IMR-90 (cell line): ENCODE data around the gene TRIM75. TPM values are rescaled to one million over a fixed set of nuclear protein-coding genes. Genes with fewer than 3 reads are reported as not detected.

ENCODE experiments used
- ATAC-seq: fragments of 200-7000 bp; cut with Tn5 transposase; 2 replicates; pipeline ENCODE4 v1.9.1; 2020; ENCODE audit warnings: low read depth, mild to moderate bottlenecking, moderate library complexity
- BruUV-seq: library from RNA; stranded (reverse); fragments of 400-500 nt; replicated peaks from 2 replicates; lab custom pipeline; 2021; lab: Mats Ljungman, UMichigan
- CTCF ChIA-PET: fragments of 300-600 bp; formaldehyde crosslinking; extraction: SDS; loops from one replicate; lab custom pipeline; 2021; ENCODE audit warnings: antibody characterized with exemption; lab: Yijun Ruan, JAX
- POLR2A ChIA-PET: fragments of 300-600 bp; sonication (Branson Sonifier 250); formaldehyde crosslinking; loops from one replicate; lab custom pipeline; 2022; ENCODE audit warnings: antibody characterized with exemption; ENCODE audit not compliant: unreplicated experiment; lab: Charles Lee
- DNase-seq: peaks from one replicate; pipeline ENCODE4 v3.0.0; 2013
- H2AFZ ChIP-seq: replicated peaks from 2 replicates; pipeline ENCODE3; 2013; ENCODE audit warnings: low read length, mild to moderate bottlenecking; ENCODE audit not compliant: poor library complexity
- H2AK5ac ChIP-seq: 2 replicates; pipeline ENCODE4 v1.6.1; 2013; ENCODE audit warnings: low read depth, low read length, inconsistent platforms
- H2AK9ac ChIP-seq: replicated peaks from 2 replicates; pipeline ENCODE3; 2013; ENCODE audit warnings: mild to moderate bottlenecking, low read depth, low read length, moderate library complexity; ENCODE audit not compliant: poor library complexity
- H2BK120ac ChIP-seq: 2 replicates; pipeline ENCODE4 v1.6.1; 2013; ENCODE audit warnings: low read depth, low read length, inconsistent platforms
- H2BK15ac ChIP-seq: 3 replicates; pipeline ENCODE4 v1.6.1; 2013; ENCODE audit warnings: low read depth, low read length, inconsistent platforms
- H2BK20ac ChIP-seq: 2 replicates; pipeline ENCODE4 v1.6.1; 2013; ENCODE audit warnings: low read depth, mild to moderate bottlenecking, inconsistent platforms, low read length, moderate library complexity
- H2BK5ac ChIP-seq: 2 replicates; pipeline ENCODE4 v1.6.1; 2013; ENCODE audit warnings: mild to moderate bottlenecking, low read depth, low read length, inconsistent platforms; ENCODE audit not compliant: poor library complexity, severe bottlenecking
- H3K14ac ChIP-seq: replicated peaks from 2 replicates; pipeline ENCODE4 v1.6.1; 2013; ENCODE audit warnings: low read depth, low read length, inconsistent platforms
- H3K18ac ChIP-seq: 2 replicates; pipeline ENCODE4 v1.6.1; 2013; ENCODE audit warnings: low read depth, low read length, control low read depth
- H3K23ac ChIP-seq: 2 replicates; pipeline ENCODE4 v1.6.1; 2013; ENCODE audit warnings: low read depth, low read length, inconsistent platforms
- H3K27ac ChIP-seq: 2 replicates; pipeline ENCODE4 v1.5.1; 2013; ENCODE audit warnings: mild to moderate bottlenecking, control low read depth, low read length; ENCODE audit not compliant: insufficient read depth
- H3K27me3 ChIP-seq: 2 replicates; pipeline ENCODE4 v1.6.1; 2013; ENCODE audit warnings: low read length; ENCODE audit not compliant: control insufficient read depth, insufficient read depth
- H3K36me3 ChIP-seq: 2 replicates; pipeline ENCODE4 v1.6.1; 2013; ENCODE audit warnings: low read length, mixed read lengths; ENCODE audit not compliant: control insufficient read depth, insufficient read depth
- H3K4ac ChIP-seq: 2 replicates; pipeline ENCODE4 v1.6.1; 2013; ENCODE audit warnings: low read depth, low read length, inconsistent platforms
- H3K4me1 ChIP-seq: 2 replicates; pipeline ENCODE4 v1.6.1; 2013; ENCODE audit warnings: low read length, mixed read lengths; ENCODE audit not compliant: control insufficient read depth, insufficient read depth
- H3K4me2 ChIP-seq: 2 replicates; pipeline ENCODE4 v1.6.1; 2013; ENCODE audit warnings: low read depth, mild to moderate bottlenecking, control low read depth, low read length, moderate library complexity
- H3K4me3 ChIP-seq: 2 replicates; pipeline ENCODE4 v1.5.1; 2013; ENCODE audit warnings: low read depth, mild to moderate bottlenecking, control low read depth, low read length, moderate library complexity; ENCODE audit not compliant: insufficient read depth
- H3K56ac ChIP-seq: 2 replicates; pipeline ENCODE4 v1.6.1; 2013; ENCODE audit warnings: low read length, inconsistent platforms; ENCODE audit not compliant: insufficient read depth; ENCODE audit errors: extremely low read depth
- H3K79me1 ChIP-seq, 2 experiments: 2 replicates each; pipeline ENCODE4 v1.6.1; 2013; ENCODE audit warnings: low read length in 2 of 2, inconsistent platforms in 1 of 2, low read depth in 1 of 2
- H3K9ac ChIP-seq: 2 replicates; pipeline ENCODE4 v1.6.1; 2013; ENCODE audit warnings: low read depth, low read length, control low read depth
- H3K9me1 ChIP-seq: 2 replicates; pipeline ENCODE4 v1.6.1; 2013; ENCODE audit warnings: low read length, inconsistent platforms; ENCODE audit not compliant: insufficient read depth
- H3K9me3 ChIP-seq: 2 replicates; pipeline ENCODE4 v1.6.1; 2013; ENCODE audit warnings: low read length; ENCODE audit not compliant: control insufficient read depth, insufficient read depth
- H4K20me1 ChIP-seq: 2 replicates; pipeline ENCODE4 v1.6.1; 2013; ENCODE audit warnings: low read length, inconsistent platforms; ENCODE audit not compliant: insufficient read depth
- H4K5ac ChIP-seq: 2 replicates; pipeline ENCODE4 v1.6.1; 2013; ENCODE audit warnings: mild to moderate bottlenecking, low read depth, low read length, control low read depth
- H4K8ac ChIP-seq, 2 experiments: 2 replicates each; pipeline ENCODE4 v1.6.1; 2013; ENCODE audit warnings: low read depth in 2 of 2, low read length in 2 of 2, control low read depth in 1 of 2, inconsistent platforms in 1 of 2
- H4K91ac ChIP-seq: 2 replicates; pipeline ENCODE4 v1.6.1; 2013; ENCODE audit warnings: low read depth, low read length, inconsistent platforms; ENCODE audit not compliant: insufficient read depth
- BHLHE40 ChIP-seq: fragments of 150-350 bp; IDR thresholded peaks from 2 replicates; pipeline ENCODE4 v1.6.1; 2016; ENCODE audit warnings: mild to moderate bottlenecking, low read depth, low read length
- CEBPB ChIP-seq: IDR thresholded peaks from 2 replicates; pipeline ENCODE4 v1.6.1; 2012; ENCODE audit warnings: low read depth, low read length, improper control_type of control experiment
- CHD1 ChIP-seq: IDR thresholded peaks from 2 replicates; pipeline ENCODE4 v1.6.1; 2012; ENCODE audit warnings: low read depth, low read length, improper control_type of control experiment
- ELK1 ChIP-seq: fragments of 150-350 bp; IDR thresholded peaks from 2 replicates; pipeline ENCODE4 v1.6.1; 2016; ENCODE audit warnings: low read depth, mild to moderate bottlenecking, low read length, moderate library complexity, borderline replicate concordance
- FOS ChIP-seq: fragments of 150-350 bp; IDR thresholded peaks from 2 replicates; pipeline ENCODE4 v1.6.1; 2016; ENCODE audit warnings: low read depth, low read length
- MAFK ChIP-seq: IDR thresholded peaks from 2 replicates; pipeline ENCODE4 v1.6.1; 2012; ENCODE audit warnings: low read depth, low read length, improper control_type of control experiment
- MAZ ChIP-seq: IDR thresholded peaks from 2 replicates; pipeline ENCODE4 v1.6.1; 2012; ENCODE audit warnings: low read depth, mild to moderate bottlenecking, low read length, improper control_type of control experiment, moderate library complexity, borderline replicate concordance
- MXI1 ChIP-seq: IDR thresholded peaks from 2 replicates; pipeline ENCODE4 v1.6.1; 2012; ENCODE audit warnings: low read depth, mild to moderate bottlenecking, low read length, moderate library complexity, borderline replicate concordance
- NFE2L2 ChIP-seq: fragments of 150-350 bp; IDR thresholded peaks from 2 replicates; pipeline ENCODE4 v1.6.1; 2016; ENCODE audit warnings: low read depth, mild to moderate bottlenecking, low read length
- RAD21 ChIP-seq: IDR thresholded peaks from 2 replicates; pipeline ENCODE4 v1.6.1; 2012; ENCODE audit warnings: low read length, improper control_type of control experiment
- RCOR1 ChIP-seq: IDR thresholded peaks from 2 replicates; pipeline ENCODE4 v1.6.1; 2012; ENCODE audit warnings: mild to moderate bottlenecking, low read length, improper control_type of control experiment; ENCODE audit not compliant: insufficient replicate concordance
- RFX5 ChIP-seq: IDR thresholded peaks from 2 replicates; pipeline ENCODE4 v1.8.0; 2012; ENCODE audit warnings: low read depth, mild to moderate bottlenecking, low read length, moderate library complexity
- SMC3 ChIP-seq: fragments of 150-350 bp; IDR thresholded peaks from 2 replicates; pipeline ENCODE4 v1.6.1; 2016; ENCODE audit warnings: low read depth, mild to moderate bottlenecking, antibody characterized with exemption, low read length, moderate library complexity
- WGBS, 2 experiments: methylation state at CpG; one replicate each; pipeline versions ENCODE4 v1.1.5 to v1.1.7; 2013; ENCODE audit warnings: missing lambda C conversion rate in 2 of 2; ENCODE audit not compliant: insufficient read length in 1 of 2; ENCODE audit errors: extremely low coverage in 2 of 2; 5-methylcytosine and 5-hydroxymethylcytosine counted together
- dilution Hi-C: fragments of 300-500 bp; cut with HindIII; formaldehyde crosslinking; loops from one replicate; pipeline ENCODE4 v1.14.3; 2018; ENCODE audit warnings: low sequenced_read_pairs; ENCODE audit not compliant: unreplicated experiment
- in situ Hi-C: fragments of 300-500 bp; cut with MboI; formaldehyde crosslinking; loops from 3 replicates; pipeline ENCODE4 v1.14.3; 2019; ENCODE audit warnings: low sequenced_read_pairs, inconsistent platforms, mixed read lengths
- intact Hi-C: fragments of 100-400 bp; cut with micrococcal nuclease; formaldehyde crosslinking; loops from 2 replicates; pipeline ENCODE4 v1.10.0; 2022
- polyA plus RNA-seq, 3 experiments: library from polyadenylated mRNA; depleted of rRNA; stranded (reverse); fragments of >200 nt; gene quantifications; 2 replicates each; pipeline ENCODE4 v1.2.3, GENCODE V29; 2012; ENCODE audit warnings: low replicate concordance in 1 of 3
- total RNA-seq: library from RNA; depleted of rRNA; stranded (reverse); fragments of >200 nt; gene quantifications from 2 replicates; pipeline ENCODE4 v1.2.3, GENCODE V29; 2012
- TF ChIP-seq, protein P1 (sequence below): conservative IDR thresholded peaks from 2 replicates; pipeline ENCODE4 v1.5.1; 2012; ENCODE audit warnings: mild to moderate bottlenecking, low read depth, low read length, improper control_type of control experiment

The TRIM75 gene
- total and polyA plus RNA-seq, 2 of the 4 experiments (the other 2 are of a cell fraction), result not detected

- Histone ChIP-seq H4K91ac (no peak overlapping the region), H2AFZ (no peak overlapping the region), H2BK120ac (no peak overlapping the region), H3K23ac (no peak overlapping the region), H3K9me3 (no peaks in the 10 kb centered on the region), H3K4me2 (no peak overlapping the region), H3K36me3 (no peaks in the 10 kb centered on the region), H4K8ac (no peak overlapping the region), H3K4me1 (no peaks in the 10 kb centered on the region), H3K18ac (no peak overlapping the region), H2AK9ac (no peak overlapping the region), H2BK5ac (no peak overlapping the region), H3K4me3 (no peak overlapping the region), H3K14ac (no peak overlapping the region), H2AK5ac (no peak overlapping the region), H2BK20ac (no peak overlapping the region), H4K20me1 (no peaks in the 10 kb centered on the region), H2BK15ac (no peak overlapping the region), H4K5ac (no peak overlapping the region), H3K79me1 (no peaks in the 10 kb centered on the region), H3K9me1 (no peaks in the 10 kb centered on the region), H3K56ac (no peak overlapping the region), H3K9ac (no peak overlapping the region), H3K27ac (no peak overlapping the region), H3K27me3 (no peaks in the 10 kb centered on the region), H3K4ac (no peak overlapping the region)
- intact Hi-C loops (no loop called here), dilution Hi-C loops (no loop called here), in situ Hi-C loops (no loop called here)
- DNase-seq (no peak), ATAC-seq (no peak)
- POLR2A ChIA-PET, result no interaction called here
- 40% methylated on average over 2 of the region's 5 CpGs; no CpG with 5 or more reads in 1 of the 2 experiments for WGBS, 2 experiments
- BruUV-seq, result no TSS peak
- CTCF ChIA-PET, result no interaction called here
- no peak for TF ChIP-seq BHLHE40
- TF ChIP-seq SMC3, result no peak
- no peak for TF ChIP-seq CHD1
- TF ChIP-seq FOS, result no peak
- TF ChIP-seq RFX5, result no peak
- TF ChIP-seq NFE2L2, result no peak
- TF ChIP-seq CEBPB, result no peak
- no peak for TF ChIP-seq MXI1
- TF ChIP-seq RCOR1, result no peak
- TF ChIP-seq MAFK, result no peak
- no peak for TF ChIP-seq MAZ
- TF ChIP-seq ELK1, result no peak
- TF ChIP-seq, protein P1, sequence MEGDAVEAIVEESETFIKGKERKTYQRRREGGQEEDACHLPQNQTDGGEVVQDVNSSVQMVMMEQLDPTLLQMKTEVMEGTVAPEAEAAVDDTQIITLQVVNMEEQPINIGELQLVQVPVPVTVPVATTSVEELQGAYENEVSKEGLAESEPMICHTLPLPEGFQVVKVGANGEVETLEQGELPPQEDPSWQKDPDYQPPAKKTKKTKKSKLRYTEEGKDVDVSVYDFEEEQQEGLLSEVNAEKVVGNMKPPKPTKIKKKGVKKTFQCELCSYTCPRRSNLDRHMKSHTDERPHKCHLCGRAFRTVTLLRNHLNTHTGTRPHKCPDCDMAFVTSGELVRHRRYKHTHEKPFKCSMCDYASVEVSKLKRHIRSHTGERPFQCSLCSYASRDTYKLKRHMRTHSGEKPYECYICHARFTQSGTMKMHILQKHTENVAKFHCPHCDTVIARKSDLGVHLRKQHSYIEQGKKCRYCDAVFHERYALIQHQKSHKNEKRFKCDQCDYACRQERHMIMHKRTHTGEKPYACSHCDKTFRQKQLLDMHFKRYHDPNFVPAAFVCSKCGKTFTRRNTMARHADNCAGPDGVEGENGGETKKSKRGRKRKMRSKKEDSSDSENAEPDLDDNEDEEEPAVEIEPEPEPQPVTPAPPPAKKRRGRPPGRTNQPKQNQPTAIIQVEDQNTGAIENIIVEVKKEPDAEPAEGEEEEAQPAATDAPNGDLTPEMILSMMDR, result no peak
- TF ChIP-seq RAD21, result no peak
Measured at GRCh38 chr4:165048170-165048569, 5.5 kb upstream of the TRIM75 start.
